Thymus (tissue), 11 donors: ENCODE data around the gene CORO2B. TPM values are rescaled to one million over a fixed set of nuclear protein-coding genes. Genes with fewer than 3 reads are reported as not detected.

ENCODE experiments used
- DNase-seq, 9 donors: peaks; one replicate each; pipeline ENCODE4 v3.0.0-alpha.2; 2013; ENCODE audit warnings: low spot score in 9 of 9, low read depth in 6 of 9, missing footprints in 1 of 9
- H3K27ac ChIP-seq, 2 donors: one replicate each; pipeline ENCODE4 v1.5.1; 2013; ENCODE audit warnings: control low read depth in 1 of 2, low read depth in 1 of 2, low read length in 1 of 2, mild to moderate bottlenecking in 1 of 2, moderate library complexity in 1 of 2
- H3K27me3 ChIP-seq, 2 donors: one replicate each; pipeline ENCODE4 v1.5.1; 2013; ENCODE audit warnings: low read length in 1 of 2; ENCODE audit not compliant: control insufficient read depth in 2 of 2, insufficient read depth in 1 of 2
- H3K36me3 ChIP-seq, 2 donors: one replicate each; pipeline ENCODE4 v1.5.1; 2013; ENCODE audit warnings: low read length in 1 of 2, mild to moderate bottlenecking in 1 of 2, moderate library complexity in 1 of 2; ENCODE audit not compliant: control insufficient read depth in 2 of 2, insufficient read depth in 2 of 2
- H3K4me1 ChIP-seq, 2 donors: one replicate each; pipeline ENCODE4 v1.5.1; 2013; ENCODE audit warnings: low read length in 2 of 2; ENCODE audit not compliant: control insufficient read depth in 2 of 2, insufficient read depth in 2 of 2
- H3K4me3 ChIP-seq, 2 donors: one replicate each; pipeline ENCODE4 v1.5.1; 2013; ENCODE audit warnings: low read length in 2 of 2, control low read depth in 1 of 2, mild to moderate bottlenecking in 1 of 2
- H3K9me3 ChIP-seq, 2 donors: one replicate each; pipeline ENCODE4 v1.5.1; 2013; ENCODE audit warnings: low read length in 1 of 2, mild to moderate bottlenecking in 1 of 2; ENCODE audit not compliant: control insufficient read depth in 2 of 2, insufficient read depth in 1 of 2
- WGBS: extraction: QIAGEN DNeasy Blood & Tissue Kit; methylation state at CpG from one replicate; pipeline ENCODE4 v1.1.7; 2013; 5-methylcytosine and 5-hydroxymethylcytosine counted together
- polyA plus RNA-seq: library from polyadenylated mRNA; stranded (reverse); fragments of 200-250 nt; gene quantifications from one replicate; pipeline ENCODE4 v1.2.3, GENCODE V29; 2013
- total RNA-seq: library from RNA; stranded (reverse); fragments of 120-200 nt; gene quantifications from one replicate; pipeline ENCODE4 v1.2.4, GENCODE V29; 2013
- donor health status: healthy.

CORO2B gene
- total and polyA plus RNA-seq, 2 donors = 0.57 to 1.3 TPM

DNA sequence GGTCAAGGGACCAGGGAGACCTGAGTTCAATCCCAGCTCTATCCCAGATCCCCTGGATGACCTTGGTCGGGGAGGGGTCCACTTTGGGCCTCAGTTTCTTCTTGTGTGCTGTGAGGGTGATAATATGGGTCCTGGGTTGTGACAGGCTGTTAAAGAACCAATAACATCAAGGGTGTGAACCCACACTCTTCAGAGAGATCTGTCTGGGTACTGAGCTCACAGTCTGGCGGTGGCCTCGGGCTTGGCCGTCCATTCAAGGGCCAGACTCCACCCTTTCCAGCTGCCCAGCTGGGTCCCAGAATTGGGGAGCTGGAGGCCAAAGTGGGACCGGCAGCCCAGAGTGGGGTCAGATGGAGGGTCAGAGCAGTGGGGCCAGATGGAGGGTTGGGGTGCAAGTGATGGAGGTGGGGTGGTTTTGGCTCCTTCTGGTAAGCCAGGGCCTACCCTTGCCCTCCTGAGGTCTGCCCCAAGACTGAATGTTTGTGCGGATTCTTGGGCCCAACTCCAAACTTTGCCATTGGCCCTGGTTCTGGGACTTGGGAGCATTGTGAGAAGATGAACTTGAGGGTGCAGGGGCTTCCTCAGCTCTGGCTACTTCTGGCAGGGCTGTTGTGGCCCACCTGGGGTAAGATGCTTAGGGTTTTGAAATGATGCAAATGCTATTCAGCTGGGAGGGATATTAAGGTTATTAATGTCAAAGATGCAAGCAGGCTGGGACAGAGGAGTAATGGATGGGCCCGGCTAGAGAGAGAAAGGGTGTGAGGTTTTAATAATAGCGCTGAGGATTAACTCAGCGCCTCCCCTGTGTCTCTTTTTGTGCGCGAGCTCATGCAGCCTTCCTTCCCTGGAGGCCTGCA, 1.5 kb downstream of the CORO2B start:
- Histone ChIP-seq H3K4me3 (no peak overlapping the region), H3K27ac (no peak overlapping the region), H3K27me3 (peaks cover 49 to 74% of the 10 kb centered on the region in 2 donors), H3K4me1 (peaks cover 4 to 10% of the 10 kb centered on the region in 2 donors), H3K9me3 (peaks cover 3 to 5% of the 10 kb centered on the region in 2 donors), H3K36me3 (no peaks in the 10 kb centered on the region)
- 96% methylated on average over 11 of the region's 11 CpGs for WGBS
- no peak for DNase-seq

DNA sequence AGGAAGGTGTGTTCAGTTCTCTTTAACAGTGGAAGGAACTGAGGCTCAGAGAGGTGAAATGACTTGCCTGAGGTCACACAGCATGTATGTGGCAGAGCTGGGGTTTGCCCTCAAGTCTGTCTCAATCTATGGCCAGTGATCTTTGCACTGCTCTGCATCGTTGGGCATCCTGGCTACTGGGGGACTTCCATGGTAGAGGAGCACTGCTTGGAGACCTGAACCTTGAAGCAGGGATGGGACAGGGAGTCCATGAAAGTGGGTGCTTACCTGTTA, 2.0 kb downstream of the CORO2B start:
- H3K4me1 ChIP-seq = peaks cover 4 to 10% of the 10 kb centered on the region in 2 donors
- DNase-seq = no peak
- no peak overlapping the region for H3K4me3 ChIP-seq
- no peaks in the 10 kb centered on the region for H3K36me3 ChIP-seq
- no peak overlapping the region for H3K27ac ChIP-seq
- peaks cover 49 to 70% of the 10 kb centered on the region in 2 donors for H3K27me3 ChIP-seq
- WGBS = 100% methylated on average over 1 of the region's 1 CpG
- peaks cover 3 to 5% of the 10 kb centered on the region in 2 donors for H3K9me3 ChIP-seq

DNA sequence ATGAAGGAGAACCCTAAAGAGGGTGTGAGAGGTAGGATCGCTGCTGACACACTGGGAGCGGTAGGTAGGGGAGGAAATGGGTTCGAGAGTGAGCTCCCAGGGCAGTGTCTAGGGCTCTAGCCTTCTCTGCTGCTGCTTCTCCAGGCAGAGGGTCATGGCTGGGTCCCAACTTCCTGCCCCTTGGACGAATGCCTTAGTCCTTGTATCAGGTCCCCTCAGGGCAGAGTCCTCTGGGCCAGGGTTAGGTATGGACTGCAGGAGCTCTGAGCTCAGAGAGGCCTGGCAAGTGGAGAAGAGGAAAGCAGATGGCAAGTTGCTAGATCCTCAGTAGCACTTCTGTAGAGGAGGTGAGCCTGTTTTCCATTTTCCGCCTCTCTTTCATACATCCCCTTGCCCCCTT, 2.9 kb downstream of the CORO2B start:
- H3K27me3 ChIP-seq = peaks cover 42 to 62% of the 10 kb centered on the region in 2 donors
- no peak overlapping the region for H3K4me3 ChIP-seq
- no peaks in the 10 kb centered on the region for H3K36me3 ChIP-seq
- H3K4me1 ChIP-seq = peaks cover 4 to 10% of the 10 kb centered on the region in 2 donors
- DNase-seq = no peak
- peaks cover 3 to 5% of the 10 kb centered on the region in 2 donors for H3K9me3 ChIP-seq
- H3K27ac ChIP-seq = no peak overlapping the region
- 93% methylated on average over 5 of the region's 5 CpGs for WGBS

DNA sequence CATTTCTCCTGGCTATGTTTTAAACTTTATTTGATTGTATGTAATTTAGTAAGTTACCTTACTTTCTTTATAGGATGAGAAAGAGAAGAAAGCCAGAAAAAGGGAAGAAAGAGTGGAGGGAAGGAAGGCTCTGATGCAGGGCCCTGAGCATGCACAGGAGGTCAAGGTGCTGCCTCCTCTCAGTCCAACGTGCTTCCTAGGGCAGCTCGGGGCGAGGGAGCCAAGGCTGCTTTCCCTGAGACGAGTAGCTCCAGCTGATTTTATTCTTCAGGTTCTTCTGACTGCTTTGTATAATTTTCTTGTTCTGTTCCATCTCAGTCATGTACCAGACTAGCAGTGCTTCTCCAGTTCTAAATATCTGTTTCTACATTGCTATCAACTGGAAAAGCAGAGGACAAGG, 3.4 kb downstream of the CORO2B start:
- WGBS = 83% methylated on average over 4 of the region's 4 CpGs
- H3K27ac ChIP-seq = no peak overlapping the region

DNA sequence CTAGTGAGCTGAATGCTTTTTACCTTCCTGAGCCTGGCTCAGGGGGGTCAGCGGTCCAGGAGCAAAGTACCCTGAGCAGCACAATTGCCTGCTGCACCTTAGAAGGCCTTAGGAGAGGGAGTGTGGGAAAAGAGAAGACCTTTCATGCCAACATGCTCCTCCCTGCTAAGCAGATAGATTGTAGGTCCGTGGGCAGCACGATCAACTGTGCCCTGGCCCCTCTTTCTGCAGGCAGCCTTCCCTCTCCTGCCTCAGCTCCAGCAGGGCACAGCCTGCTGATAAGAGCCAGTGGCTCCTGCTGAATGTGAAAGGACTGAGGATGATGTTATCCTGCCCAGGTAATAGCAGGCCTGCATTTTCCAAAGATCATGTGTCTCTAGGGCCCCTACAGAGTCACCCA, 4.1 kb downstream of the CORO2B start:
- no peaks in the 10 kb centered on the region for H3K36me3 ChIP-seq
- DNase-seq = no peak
- H3K9me3 ChIP-seq = peaks cover 3 to 4% of the 10 kb centered on the region in 2 donors
- 97% methylated on average over 3 of the region's 3 CpGs for WGBS
- H3K4me1 ChIP-seq = peaks cover 4 to 7% of the 10 kb centered on the region in 2 donors
- no peak overlapping the region for H3K27ac ChIP-seq
- H3K4me3 ChIP-seq = no peak overlapping the region
- H3K27me3 ChIP-seq = peaks cover 32 to 50% of the 10 kb centered on the region in 2 donors

More for the DNA sequence above, 3.4 kb downstream of the CORO2B start:
- Histone ChIP-seq H3K4me3 (no peak overlapping the region), H3K4me1 (peaks cover 4 to 10% of the 10 kb centered on the region in 2 donors), H3K9me3 (peaks cover 3 to 5% of the 10 kb centered on the region in 2 donors), H3K27me3 (peaks cover 37 to 57% of the 10 kb centered on the region in 2 donors), H3K36me3 (no peaks in the 10 kb centered on the region)
- DNase-seq = no peak

DNA sequence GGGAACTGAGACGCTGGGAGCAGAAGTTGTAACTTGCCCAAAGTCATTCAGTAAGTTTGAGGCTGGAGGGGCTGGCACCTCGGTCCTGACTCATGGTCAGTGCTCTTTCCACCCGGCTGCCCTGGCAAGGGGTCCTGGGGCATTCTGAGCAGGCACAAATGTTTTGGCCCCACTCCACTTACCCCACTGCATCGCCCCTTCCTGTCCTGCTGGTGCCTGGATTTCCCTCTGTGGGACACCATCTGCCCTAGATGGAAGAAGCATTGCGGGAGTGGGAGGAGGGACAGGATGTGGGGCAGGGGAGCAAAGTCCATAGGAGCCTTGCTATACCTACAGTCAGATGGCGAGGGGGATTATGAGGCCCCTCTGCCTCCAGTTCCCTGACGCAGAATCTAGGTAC, 4.5 kb downstream of the CORO2B start:
- Histone ChIP-seq H3K27ac (no peak overlapping the region), H3K9me3 (no peaks in the 10 kb centered on the region), H3K36me3 (no peaks in the 10 kb centered on the region), H3K4me3 (no peak overlapping the region), H3K27me3 (peaks cover 28 to 46% of the 10 kb centered on the region in 2 donors), H3K4me1 (peaks cover 3% of the 10 kb centered on the region in 2 donors)
- 96% methylated on average over 7 of the region's 7 CpGs for WGBS
- no peak for DNase-seq

DNA sequence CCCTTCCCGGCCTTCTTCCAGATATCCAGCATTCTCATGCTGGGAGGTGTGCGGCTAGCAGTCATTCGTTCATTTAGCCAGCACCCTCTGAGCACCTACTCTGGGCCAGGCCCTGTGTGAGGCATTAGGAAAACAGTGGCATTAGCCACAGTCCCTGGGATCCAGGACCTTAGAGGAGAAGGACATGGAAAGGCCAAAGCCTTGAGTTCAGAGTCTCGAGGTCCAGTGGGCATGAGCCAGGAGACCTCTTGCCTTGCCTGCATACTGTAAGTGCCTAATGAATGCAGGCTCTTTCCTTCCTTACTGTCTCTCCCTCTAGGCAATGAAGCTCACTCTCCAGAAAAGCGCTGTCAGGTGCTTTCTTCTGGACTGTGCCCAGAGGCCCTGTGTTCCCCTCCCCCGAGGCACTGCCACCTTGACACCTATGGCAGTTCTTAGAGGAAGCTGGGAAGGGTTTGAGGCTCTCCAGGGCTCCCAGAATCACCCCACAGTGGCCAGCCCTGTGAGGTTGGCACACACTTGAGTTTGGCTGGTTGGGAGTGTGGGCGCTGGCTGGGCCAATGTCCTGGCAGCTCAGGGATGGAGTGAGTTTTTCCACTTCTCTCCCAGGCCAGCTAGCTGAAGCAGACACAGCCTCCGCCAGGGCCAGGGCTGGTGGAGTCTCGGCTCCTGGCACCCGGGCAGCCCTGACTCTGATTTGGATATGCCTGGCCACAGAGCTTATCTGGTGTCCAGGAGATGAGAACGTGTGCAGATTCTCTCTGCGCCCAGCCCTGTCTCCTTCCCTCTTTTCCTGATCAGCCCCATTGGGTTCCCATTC, 5.4 kb downstream of the CORO2B start:
- H3K9me3 ChIP-seq = no peaks in the 10 kb centered on the region
- peaks cover 19 to 39% of the 10 kb centered on the region in 2 donors for H3K27me3 ChIP-seq
- H3K27ac ChIP-seq = no peak overlapping the region
- DNase-seq = no peak
- no peaks in the 10 kb centered on the region for H3K36me3 ChIP-seq
- 97% methylated on average over 12 of the region's 12 CpGs for WGBS
- peaks cover 0 to 2% of the 10 kb centered on the region in 2 donors for H3K4me1 ChIP-seq
- H3K4me3 ChIP-seq = no peak overlapping the region

DNA sequence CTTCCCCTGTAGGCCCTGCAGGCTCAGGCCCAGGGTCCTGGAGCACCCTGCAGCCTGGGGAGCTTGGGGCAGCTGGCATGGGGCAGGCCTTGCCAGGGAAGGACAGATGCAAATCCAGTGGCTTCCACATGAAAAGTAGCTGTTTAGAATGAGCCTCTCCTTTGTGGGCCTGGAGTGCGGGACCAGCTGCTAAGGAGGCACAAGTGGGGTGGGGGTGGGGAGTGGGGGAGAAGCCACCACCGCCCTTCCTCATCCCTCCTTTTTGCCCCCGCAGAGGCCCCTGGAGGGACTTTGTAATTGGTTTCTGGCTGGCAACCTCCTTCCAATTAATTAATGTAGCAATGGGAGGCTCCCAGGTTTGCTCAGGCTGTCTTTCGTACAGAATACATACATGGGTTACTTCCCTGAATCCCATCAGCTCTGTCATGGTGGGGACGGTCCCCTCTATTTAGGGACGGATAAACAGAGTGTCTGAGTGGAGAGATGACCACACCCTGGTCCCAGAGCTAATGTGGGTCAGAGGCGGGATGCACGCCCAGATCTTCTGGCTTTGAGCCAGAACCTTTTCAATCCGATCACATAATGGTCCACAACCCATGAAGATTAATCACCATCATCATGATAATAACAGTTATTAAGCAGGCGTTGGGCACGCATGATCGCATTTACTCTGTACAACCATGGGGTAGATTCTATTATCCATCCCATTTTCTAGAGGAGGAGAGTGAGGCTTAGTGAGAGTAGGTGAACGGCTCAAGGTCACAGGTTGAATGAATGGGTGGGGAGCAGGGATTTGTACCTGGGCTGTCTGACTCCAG, 6.2 kb downstream of the CORO2B start:
- H3K27ac ChIP-seq = no peak overlapping the region
- no peaks in the 10 kb centered on the region for H3K9me3 ChIP-seq
- no peaks in the 10 kb centered on the region for H3K36me3 ChIP-seq
- no peaks in the 10 kb centered on the region for H3K4me1 ChIP-seq
- 97% methylated on average over 13 of the region's 13 CpGs for WGBS
- H3K4me3 ChIP-seq = no peak overlapping the region
- DNase-seq = no peak
- H3K27me3 ChIP-seq = peaks cover 11 to 31% of the 10 kb centered on the region in 2 donors
